ENCODE results near the gene CLDN6.

DNA sequence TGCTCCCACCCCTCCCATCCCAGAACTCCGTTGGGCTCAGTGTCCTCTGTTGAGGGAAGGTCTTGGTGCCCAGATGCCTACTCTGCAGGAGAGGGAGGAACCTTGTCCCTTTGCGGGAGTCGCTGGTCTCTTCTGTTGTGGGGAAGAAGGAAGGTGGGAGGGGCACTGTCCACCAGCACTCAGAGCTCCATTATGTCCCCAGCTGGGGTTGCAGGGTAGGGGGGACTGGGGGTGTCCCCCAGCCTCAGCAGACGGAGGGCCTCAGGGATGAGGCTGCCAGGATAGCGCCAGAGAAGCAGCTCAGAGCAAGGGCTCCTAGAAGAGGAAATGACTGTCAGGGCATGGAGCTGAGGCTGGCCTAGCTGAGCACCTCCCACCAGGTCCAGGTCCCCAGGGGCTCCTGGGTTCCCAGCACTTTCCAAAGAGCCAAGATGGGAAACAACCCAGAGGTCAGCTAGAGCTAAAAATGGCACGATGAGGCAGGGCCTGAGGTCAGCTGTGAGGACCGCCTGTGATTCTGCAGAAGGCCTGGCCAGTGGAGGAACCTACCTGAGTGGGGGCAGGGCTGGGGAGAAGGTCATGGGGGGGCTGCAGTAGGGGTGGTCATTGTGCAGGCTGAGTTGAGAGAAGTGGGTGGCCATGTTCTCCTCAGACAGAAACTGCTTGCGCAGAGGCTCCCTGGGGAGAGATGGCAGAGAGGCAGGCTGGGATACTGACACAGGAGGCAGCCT, 4.9 kb upstream of the CLDN6 start:
- TF ChIP-seq, protein P1, sequence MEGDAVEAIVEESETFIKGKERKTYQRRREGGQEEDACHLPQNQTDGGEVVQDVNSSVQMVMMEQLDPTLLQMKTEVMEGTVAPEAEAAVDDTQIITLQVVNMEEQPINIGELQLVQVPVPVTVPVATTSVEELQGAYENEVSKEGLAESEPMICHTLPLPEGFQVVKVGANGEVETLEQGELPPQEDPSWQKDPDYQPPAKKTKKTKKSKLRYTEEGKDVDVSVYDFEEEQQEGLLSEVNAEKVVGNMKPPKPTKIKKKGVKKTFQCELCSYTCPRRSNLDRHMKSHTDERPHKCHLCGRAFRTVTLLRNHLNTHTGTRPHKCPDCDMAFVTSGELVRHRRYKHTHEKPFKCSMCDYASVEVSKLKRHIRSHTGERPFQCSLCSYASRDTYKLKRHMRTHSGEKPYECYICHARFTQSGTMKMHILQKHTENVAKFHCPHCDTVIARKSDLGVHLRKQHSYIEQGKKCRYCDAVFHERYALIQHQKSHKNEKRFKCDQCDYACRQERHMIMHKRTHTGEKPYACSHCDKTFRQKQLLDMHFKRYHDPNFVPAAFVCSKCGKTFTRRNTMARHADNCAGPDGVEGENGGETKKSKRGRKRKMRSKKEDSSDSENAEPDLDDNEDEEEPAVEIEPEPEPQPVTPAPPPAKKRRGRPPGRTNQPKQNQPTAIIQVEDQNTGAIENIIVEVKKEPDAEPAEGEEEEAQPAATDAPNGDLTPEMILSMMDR (IDR thresholded peaks at IDR 0.05): no peak
- TF ChIP-seq POLR2A (IDR thresholded peaks at IDR 0.05): no peak

Measured in testis (tissue), 2 donors.